ENCODE data around the gene FYB1.

FYB1 gene

GRCh38 chr5:39231705-39232525, 12.6 kb upstream of the FYB1 start:
- TF ChIP-seq SPI1 (IDR thresholded peaks at IDR 0.05; ENCODE audit: borderline replicate concordance, low read depth): no peak
- TF ChIP-seq GABPA (IDR thresholded peaks at IDR 0.05; ENCODE audit: low read depth): no peak
- no peak for TF ChIP-seq REST (IDR thresholded peaks at IDR 0.05; ENCODE audit: insufficient replicate concordance, low read depth)
- TF ChIP-seq, protein P1, sequence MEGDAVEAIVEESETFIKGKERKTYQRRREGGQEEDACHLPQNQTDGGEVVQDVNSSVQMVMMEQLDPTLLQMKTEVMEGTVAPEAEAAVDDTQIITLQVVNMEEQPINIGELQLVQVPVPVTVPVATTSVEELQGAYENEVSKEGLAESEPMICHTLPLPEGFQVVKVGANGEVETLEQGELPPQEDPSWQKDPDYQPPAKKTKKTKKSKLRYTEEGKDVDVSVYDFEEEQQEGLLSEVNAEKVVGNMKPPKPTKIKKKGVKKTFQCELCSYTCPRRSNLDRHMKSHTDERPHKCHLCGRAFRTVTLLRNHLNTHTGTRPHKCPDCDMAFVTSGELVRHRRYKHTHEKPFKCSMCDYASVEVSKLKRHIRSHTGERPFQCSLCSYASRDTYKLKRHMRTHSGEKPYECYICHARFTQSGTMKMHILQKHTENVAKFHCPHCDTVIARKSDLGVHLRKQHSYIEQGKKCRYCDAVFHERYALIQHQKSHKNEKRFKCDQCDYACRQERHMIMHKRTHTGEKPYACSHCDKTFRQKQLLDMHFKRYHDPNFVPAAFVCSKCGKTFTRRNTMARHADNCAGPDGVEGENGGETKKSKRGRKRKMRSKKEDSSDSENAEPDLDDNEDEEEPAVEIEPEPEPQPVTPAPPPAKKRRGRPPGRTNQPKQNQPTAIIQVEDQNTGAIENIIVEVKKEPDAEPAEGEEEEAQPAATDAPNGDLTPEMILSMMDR (IDR thresholded peaks at IDR 0.05; ENCODE audit: insufficient read depth, low read length): no peak
- TF ChIP-seq POLR2AphosphoS5 (IDR thresholded peaks at IDR 0.05; ENCODE audit: low read depth): no peak
- no peak overlapping the region for H3K27ac ChIP-seq (replicated peaks)
- no peaks in the 10 kb centered on the region for H3K27me3 ChIP-seq (ENCODE audit: insufficient read depth, poor library complexity, severe bottlenecking)

GRCh38 chr5:39228596-39228995, 9.2 kb upstream of the FYB1 start:
- Histone ChIP-seq H3K27ac (replicated peaks) (no peak overlapping the region), H3K27me3 (ENCODE audit: insufficient read depth, poor library complexity, severe bottlenecking) (no peaks in the 10 kb centered on the region), H3K4me3 (replicated peaks; ENCODE audit: insufficient read depth, low read length) (no peak overlapping the region)
- no peak for TF ChIP-seq REST (IDR thresholded peaks at IDR 0.05; ENCODE audit: insufficient replicate concordance, low read depth)
- TF ChIP-seq POLR2AphosphoS5 (IDR thresholded peaks at IDR 0.05; ENCODE audit: low read depth): no peak
- TF ChIP-seq SPI1 (IDR thresholded peaks at IDR 0.05; ENCODE audit: borderline replicate concordance, low read depth): no peak
- no peak for TF ChIP-seq GABPA (IDR thresholded peaks at IDR 0.05; ENCODE audit: low read depth)
- TF ChIP-seq, protein P1 (IDR thresholded peaks at IDR 0.05; ENCODE audit: insufficient read depth, low read length): no peak
- DNase-seq (ENCODE audit: low read depth in 1 of 2, low spot score in 1 of 2): no peak

More at GRCh38 chr5:39231705-39232525, 12.6 kb upstream of the FYB1 start:
- no peak for DNase-seq (ENCODE audit: low read depth in 1 of 2, low spot score in 1 of 2)
- H3K4me3 ChIP-seq (replicated peaks; ENCODE audit: insufficient read depth, low read length): no peak overlapping the region

DNA sequence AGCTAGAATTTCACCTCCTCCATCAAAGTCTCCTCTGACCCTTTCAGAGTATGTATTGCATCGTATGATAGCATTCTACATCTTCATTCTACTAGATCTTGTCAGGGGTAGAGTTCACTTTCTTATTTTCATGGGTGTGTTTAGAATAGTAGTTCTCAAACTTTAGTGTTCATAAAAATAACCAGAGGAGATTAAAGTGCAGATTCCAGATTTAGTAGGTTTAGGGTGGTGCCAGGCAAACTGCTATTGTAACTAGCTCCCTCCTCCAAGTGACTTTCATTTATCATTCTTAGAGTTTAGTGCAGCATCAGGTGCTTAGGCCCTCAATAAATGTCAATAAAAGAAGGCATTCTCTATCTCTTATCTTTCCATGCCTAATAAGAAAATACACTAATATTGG, 7.2 kb upstream of the FYB1 start:
- no peak for TF ChIP-seq GABPA (IDR thresholded peaks at IDR 0.05; ENCODE audit: low read depth)
- TF ChIP-seq SPI1 (IDR thresholded peaks at IDR 0.05; ENCODE audit: borderline replicate concordance, low read depth): no peak
- TF ChIP-seq POLR2AphosphoS5 (IDR thresholded peaks at IDR 0.05; ENCODE audit: low read depth): no peak
- TF ChIP-seq REST (IDR thresholded peaks at IDR 0.05; ENCODE audit: insufficient replicate concordance, low read depth): no peak
- TF ChIP-seq, protein P1 (IDR thresholded peaks at IDR 0.05; ENCODE audit: insufficient read depth, low read length): no peak
- H3K27me3 ChIP-seq (ENCODE audit: insufficient read depth, poor library complexity, severe bottlenecking): no peaks in the 10 kb centered on the region
- H3K4me3 ChIP-seq (replicated peaks; ENCODE audit: insufficient read depth, low read length): no peak overlapping the region
- DNase-seq (ENCODE audit: low read depth in 1 of 2, low spot score in 1 of 2): no peak
- no peak overlapping the region for H3K27ac ChIP-seq (replicated peaks)

Data from HL-60 (cell line).